Measurements from ENCODE around the gene TTC33.

TTC33 gene

DNA sequence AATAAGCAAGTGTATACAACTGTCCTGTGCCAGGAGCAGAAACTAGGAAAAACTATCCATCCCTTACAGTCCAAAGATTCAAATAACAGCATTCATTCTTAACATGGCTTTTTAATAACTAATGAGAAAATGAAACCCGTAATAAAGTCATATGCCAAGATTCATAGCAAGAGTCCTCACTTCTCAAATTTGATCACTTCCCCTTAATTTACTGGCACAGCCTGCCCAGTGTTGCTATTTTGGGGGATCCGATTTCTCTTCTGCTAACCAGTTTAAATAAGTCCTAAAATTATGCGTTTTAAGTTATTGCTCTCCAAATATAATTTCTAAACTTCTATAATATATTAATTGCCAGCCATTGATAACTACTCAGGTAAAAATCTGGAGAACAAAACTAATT is 253.0 kb downstream of the TTC33 start:
- no peak for DNase-seq

DNA sequence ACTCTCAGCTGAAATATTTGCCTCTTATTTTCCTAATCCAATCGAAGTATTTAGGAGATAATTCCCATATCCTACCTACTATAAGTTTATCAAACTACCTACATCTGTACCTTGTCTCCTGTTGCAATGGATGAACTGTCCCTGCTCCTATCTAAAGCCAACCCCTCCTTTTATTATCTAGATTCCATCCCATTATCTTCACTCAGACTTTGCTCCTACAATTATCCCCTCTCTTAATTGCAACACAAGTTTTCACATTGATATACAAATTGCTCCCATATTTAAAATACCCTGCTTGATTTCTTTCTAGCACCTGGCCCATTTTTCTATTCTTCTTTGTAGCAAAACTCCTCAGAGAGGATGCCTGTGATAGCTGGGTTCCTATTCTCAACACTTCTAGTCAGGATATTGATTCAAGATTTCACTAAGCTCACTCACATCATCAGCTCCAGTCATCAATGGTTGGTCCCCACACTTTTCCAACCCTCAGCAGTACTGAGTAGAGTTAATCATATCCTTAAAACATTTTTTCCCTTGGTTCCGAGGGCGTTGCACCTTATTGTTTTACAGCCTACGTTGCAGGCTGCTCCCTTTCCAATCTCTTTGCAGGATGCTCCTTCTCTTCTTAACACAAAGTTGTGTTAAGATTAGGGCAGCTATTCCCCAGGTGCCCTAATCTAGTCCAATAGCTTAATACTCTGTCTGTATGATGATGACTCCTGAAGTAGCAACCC is 253.9 kb downstream of the TTC33 start:
- DNase-seq = no peak

- no peak for DNase-seq
Measured at GRCh38 chr5:40499518-40500273, 256.1 kb downstream of the TTC33 start.

DNA sequence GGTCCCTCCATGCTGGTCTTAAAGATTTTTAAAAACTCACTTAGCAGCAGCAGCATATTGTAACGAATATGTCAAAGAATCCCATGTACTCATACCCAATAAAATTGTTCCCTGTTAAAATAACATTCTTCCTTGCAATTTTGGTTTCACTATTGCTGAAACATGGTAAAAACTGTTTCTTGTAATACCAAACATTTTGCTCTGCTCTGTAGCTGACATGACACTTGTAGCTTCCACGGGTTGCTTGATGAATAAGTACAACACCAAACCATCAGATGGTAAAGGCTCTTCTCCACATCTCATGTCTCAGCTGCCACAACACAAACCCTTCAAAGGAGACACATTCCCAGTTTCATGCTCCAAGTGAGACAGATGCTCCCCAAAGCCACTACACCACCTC is 256.8 kb downstream of the TTC33 start:
- no peak for DNase-seq

DNA sequence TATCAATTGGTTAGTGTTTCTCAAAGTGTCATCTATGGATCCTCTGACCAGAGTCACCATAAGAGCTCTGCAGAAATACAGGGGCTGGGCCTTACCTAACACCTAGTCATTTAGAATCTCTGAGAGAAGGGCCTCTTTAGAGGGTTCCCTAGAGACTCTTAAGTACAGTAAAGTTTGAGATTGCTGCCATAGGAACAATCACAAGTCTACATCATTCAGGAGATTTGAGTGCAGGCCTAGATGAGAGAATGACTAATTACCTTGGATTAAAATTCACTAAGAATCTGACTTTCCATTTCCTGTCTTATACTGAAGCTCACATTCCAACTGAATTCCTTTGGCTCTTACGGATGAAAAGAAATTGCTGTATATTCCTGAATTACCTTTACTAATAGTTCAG is 258.2 kb downstream of the TTC33 start:
- no peak for DNase-seq

- no peak for DNase-seq
Measured at GRCh38 chr5:40495237-40495635, 260.5 kb downstream of the TTC33 start.

DNA sequence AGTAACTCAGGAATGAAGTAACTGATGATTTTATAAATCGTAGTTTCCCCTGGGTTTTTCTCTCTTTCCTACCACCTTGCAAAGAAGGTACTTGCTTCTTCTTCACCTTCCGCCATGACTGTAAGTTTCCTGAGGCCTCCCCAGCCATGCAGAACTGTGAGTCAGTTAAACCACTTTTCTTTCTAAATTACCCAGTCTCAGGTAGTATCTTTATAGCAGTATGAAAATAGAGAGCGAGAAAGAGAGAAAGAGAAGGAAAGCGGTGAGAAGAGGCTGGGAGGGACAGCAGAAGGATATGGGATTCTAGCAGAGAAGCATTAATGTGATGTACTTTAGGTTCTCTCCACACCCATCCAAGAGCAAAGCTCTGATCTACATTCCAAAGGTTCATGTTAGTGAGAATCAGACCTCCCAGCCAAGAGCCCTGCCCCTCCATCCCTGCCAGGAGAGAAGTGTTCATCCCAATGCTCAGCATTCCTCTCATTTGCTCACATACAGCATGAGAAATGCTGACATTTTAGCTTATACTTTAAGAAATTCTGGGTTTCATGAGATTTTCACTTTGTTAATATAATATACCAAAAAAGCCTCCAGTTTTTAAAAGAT is 261.0 kb downstream of the TTC33 start:
- DNase-seq = no peak

DNA sequence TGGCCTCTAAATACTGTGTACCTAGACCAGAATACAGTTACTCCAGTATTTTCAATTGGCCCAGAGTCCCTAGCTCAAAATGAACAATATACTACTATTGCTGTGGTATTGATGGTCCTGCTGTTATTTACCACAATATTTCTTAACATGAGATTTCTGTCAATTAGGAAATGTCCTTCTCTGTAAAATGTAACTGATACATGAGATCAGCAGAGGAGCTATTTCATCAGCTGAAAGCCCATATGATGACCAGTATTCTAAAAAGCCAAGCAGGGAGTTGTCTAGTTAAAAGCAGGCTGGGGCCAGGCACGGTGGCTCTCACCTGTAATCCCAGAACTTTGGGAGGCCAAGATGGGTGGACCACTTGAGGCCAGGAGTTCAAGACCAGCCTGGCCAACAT is 263.7 kb downstream of the TTC33 start:
- DNase-seq = no peak

- no peak for DNase-seq
Measured at GRCh38 chr5:40491644-40492043, 264.1 kb downstream of the TTC33 start.

GRCh38 chr5:40490464-40491111 is 265.2 kb downstream of the TTC33 start:
- no peak for DNase-seq

- no peak for DNase-seq
Measured at GRCh38 chr5:40489421-40489820, 266.3 kb downstream of the TTC33 start.

DNA sequence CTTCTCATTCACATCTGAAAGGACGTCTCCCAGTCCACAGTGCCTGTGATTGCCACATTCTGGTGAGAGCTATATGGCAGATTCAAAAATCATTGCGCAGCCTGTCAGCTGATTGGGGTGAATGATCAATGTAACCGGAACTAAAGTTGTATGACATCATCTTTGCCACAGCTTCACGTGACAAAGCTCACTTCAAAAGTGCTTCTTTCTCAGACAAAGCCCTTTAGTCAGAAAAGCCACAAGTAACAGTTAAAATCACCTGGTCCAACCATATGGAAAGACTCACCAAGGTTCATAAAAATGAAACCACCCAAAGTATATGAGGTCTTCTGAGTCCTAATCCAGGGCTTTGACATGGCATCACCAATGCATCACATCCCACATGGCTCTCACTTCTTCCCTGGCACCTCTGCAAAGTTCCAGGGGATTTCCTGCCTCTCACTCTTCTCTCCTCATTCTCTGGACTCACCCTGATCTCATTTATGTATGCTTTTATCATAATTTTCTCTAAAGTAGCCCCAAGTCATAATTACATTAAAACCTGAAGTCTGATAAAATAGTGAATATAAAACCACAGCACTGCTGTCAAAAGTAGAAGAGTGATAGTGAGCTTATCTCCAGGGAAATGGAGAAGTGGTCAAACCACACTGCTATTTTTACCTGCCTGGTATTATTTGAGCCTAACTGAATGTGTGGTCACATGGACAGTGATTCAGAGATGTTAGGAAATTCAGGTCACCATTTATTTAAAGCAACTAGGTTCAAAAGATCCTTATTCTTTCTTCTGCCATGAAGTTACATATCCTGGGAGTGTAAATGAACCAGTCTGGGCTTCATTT is 269.1 kb downstream of the TTC33 start:
- peak; percentile 81 for DNase-seq

- no peak for DNase-seq
Measured at GRCh38 chr5:40485021-40485998, 270.5 kb downstream of the TTC33 start.

GRCh38 chr5:40484495-40484894 is 271.3 kb downstream of the TTC33 start:
- no peak for DNase-seq

DNA sequence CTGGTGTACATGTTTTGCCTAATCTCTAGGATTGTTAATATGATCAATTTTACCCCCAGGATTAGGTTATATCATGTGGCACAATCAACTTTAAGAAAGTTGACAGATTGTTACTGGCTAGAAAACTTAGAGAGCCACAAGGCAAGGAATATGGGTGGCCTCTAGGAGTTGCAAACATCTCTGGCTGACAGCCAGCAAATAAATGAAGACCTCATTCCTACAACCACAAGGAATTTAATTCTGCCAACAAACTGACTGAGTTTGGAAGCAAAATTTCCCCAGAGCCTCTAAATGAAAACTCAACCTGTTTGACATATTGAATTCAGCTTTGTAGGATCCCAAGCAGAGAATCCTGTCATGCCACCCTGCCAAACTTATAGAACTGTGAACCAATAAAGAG is 272.4 kb downstream of the TTC33 start:
- DNase-seq = no peak

DNA sequence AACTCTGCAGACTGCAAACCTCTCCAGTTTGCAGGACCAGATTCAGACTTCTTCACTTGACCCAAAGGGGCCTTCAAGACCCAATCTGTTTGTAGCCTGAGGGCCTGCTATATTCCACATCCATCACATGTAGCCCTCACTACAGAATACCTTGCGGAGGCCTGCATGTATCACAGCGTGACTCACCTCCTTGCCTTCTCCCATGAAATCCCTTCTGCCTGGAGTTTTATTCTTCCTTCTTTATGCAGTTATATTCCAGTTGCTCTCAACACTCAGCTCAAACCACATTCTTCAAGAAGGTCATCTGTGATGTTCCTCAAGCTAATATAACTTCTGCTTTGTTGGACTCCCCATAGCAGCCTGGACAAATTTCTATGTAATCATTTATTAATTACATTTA is 274.5 kb downstream of the TTC33 start:
- DNase-seq = no peak

DNA sequence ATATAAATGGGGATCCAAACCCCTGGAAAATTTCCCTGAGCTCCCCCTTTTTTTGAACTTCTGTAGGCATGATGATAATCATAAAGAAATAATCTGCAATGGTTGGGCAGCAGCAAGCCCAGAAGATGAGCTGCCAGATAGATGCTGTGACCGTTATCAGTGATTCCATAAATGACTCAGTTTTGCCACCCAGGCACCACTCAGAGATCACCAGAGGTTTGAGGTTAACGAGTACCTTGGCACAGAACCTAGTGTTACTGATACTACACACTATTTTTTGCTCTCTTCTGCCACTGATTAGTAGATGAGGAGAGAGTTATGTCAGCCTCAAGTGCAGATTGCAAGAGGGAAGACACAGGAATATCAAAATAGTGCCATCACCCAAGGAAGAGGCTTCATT is 275.4 kb downstream of the TTC33 start:
- DNase-seq = peak; percentile 51

DNA sequence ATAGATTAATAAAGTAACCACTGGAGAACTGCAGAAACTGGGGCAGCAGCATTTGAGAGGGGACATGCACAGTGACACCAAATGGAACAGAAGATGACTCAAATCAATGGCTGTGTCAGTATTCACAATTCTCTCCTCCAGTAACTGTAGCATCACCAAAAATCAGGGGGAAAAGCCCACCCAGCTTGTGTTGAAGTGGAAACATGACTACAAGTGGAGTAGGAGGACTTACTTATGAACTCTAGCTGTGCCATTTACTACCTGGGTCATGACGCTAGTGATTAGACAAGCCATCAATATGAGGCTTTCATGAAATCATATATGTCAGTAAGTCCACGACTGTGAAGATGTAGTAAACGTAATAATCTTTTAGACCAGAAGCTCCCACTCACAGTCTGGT is 275.8 kb downstream of the TTC33 start:
- no peak for DNase-seq

DNA sequence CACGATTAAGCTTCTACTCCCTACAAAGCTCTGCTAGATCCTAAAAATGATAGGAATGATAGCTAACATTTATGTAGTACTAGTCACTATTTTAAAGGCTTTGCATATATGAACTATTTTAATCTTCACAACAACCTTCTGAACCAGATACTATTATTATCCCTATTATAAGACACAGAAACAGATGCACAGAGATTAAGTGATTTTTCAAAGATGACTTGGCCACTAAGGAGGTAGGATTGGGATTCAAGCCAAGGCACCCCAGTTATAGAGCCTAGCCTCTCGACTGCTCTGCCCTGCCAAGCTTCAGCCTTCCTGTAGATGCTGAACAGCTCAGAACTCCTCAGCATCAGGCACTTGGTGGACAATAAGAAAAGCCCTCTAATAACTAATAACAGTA is 277.0 kb downstream of the TTC33 start:
- no peak for DNase-seq

DNA sequence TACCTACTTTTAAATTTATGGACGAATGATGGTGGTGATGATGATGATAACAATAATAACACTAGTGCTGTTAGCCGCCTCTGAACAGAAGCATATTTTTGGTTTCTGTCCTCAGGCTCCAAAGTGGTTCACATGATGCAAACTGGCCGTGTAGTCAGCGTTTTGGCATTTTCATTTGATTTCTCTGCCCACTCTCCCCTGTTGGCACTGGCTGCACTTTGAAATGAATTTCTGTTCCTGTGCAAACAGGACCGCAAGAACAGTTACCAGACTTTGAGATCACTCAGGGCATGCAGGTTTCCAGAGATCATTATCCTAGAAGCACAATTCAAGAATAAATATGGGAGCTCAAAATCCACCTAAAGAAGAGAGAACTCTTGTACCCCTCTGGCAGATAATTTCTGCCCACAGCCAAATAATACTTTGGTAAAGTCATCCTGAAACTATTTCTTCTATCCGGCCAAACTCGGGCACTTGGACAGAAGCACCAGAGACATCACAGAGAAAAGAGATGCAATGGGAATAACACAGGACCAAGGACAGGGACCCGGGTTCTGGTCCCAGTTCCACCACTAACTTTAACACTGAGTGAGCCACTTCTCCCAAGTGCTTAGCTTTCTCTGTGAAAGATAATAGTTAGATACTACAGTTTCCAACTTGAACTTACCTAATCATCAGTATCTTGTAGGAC is 277.8 kb downstream of the TTC33 start:
- no peak for DNase-seq

DNA sequence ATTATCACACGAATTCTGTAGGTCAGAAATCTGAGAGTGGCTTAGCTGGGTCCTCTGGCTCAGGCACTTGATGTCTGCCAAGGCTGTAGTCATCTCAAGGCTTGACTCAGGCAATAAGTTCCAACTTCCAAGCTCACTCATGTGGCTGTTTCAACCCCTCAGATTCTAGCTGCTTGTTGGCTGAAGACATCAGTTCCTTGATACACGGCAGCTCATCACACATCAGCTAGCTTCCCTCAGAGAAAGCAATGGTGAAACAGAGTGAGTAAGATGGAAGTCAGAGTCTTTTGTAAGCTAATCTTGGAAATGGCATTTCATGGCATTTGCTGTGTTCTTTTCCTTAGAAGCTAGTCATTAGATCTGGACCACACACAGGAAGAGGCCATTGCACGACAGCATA is 280.2 kb downstream of the TTC33 start:
- no peak for DNase-seq
